CD14-positive monocyte (primary cell): ENCODE data around the gene LRRC42. TPM values are rescaled to one million over a fixed set of nuclear protein-coding genes. Genes with fewer than 3 reads are reported as not detected.

ENCODE experiments used
- DNase-seq, 3 donors: peaks; one replicate each; pipeline ENCODE4 v3.0.0-alpha.2; 2011 to 2022
- H2AFZ ChIP-seq: 2 replicates; pipeline ENCODE4 v1.6.0; 2012; ENCODE audit warnings: mild to moderate bottlenecking, low read depth, low read length, inconsistent platforms; ENCODE audit not compliant: insufficient read depth, poor library complexity, severe bottlenecking
- H3K27ac ChIP-seq, 2 donors: 1 replicate in 1 of 2; 2 replicates in 1 of 2; pipeline ENCODE4 v1.5.1; 2012 to 2013; ENCODE audit warnings: low read length in 2 of 2, control low read depth in 1 of 2, inconsistent platforms in 1 of 2, low read depth in 1 of 2, mild to moderate bottlenecking in 1 of 2
- H3K27me3 ChIP-seq, 2 donors: one replicate each; pipeline versions ENCODE4 v1.6.0 to v1.6.1; 2011 to 2013; ENCODE audit warnings: low read length in 2 of 2; ENCODE audit not compliant: control insufficient read depth in 2 of 2, insufficient read depth in 2 of 2
- H3K36me3 ChIP-seq, 2 donors: replicated peaks in 1 of 2; 1 replicate in 1 of 2; 2 replicates in 1 of 2; pipeline versions ENCODE4 v1.5.1 to v1.6.1; 2012 to 2013; ENCODE audit warnings: low read length in 2 of 2, control low read depth in 1 of 2, inconsistent platforms in 1 of 2, mild to moderate bottlenecking in 1 of 2; ENCODE audit not compliant: insufficient read depth in 2 of 2, control insufficient read depth in 1 of 2
- H3K4me1 ChIP-seq, 2 donors: 1 replicate in 1 of 2; 2 replicates in 1 of 2; pipeline versions ENCODE4 v1.5.1 to v1.6.1; 2012 to 2013; ENCODE audit warnings: low read length in 2 of 2, control low read depth in 1 of 2, inconsistent platforms in 1 of 2, mild to moderate bottlenecking in 1 of 2, moderate library complexity in 1 of 2; ENCODE audit not compliant: insufficient read depth in 2 of 2, control insufficient read depth in 1 of 2
- H3K4me2 ChIP-seq: replicated peaks from 2 replicates; pipeline ENCODE3; 2012; ENCODE audit warnings: low read length, moderate library complexity, mild to moderate bottlenecking; ENCODE audit not compliant: poor library complexity, severe bottlenecking; ENCODE audit errors: extremely low read depth
- H3K4me3 ChIP-seq, 3 experiments: fragments of 200-600 bp in 1 of 3; sonication (generic) in 1 of 3; replicated peaks in 1 of 3; 1 replicate in 2 of 3; 2 replicates in 1 of 3; pipeline ENCODE4 v1.5.1; 2011 to 2013; ENCODE audit warnings: low read length in 3 of 3, mild to moderate bottlenecking in 3 of 3, control low read depth in 2 of 3, low read depth in 2 of 3, inconsistent platforms in 1 of 3, moderate library complexity in 1 of 3
- H3K79me2 ChIP-seq: 2 replicates; pipeline ENCODE4 v1.6.0; 2012; ENCODE audit warnings: mild to moderate bottlenecking, control low read depth, inconsistent platforms, low read length, moderate library complexity; ENCODE audit not compliant: insufficient read depth
- H3K9ac ChIP-seq: 2 replicates; pipeline ENCODE4 v1.6.0; 2017; ENCODE audit warnings: low read length, mild to moderate bottlenecking; ENCODE audit not compliant: insufficient read depth, poor library complexity, severe bottlenecking
- H3K9me3 ChIP-seq, 2 donors: replicated peaks in 1 of 2; 1 replicate in 1 of 2; 2 replicates in 1 of 2; pipeline versions ENCODE4 v1.5.1 to v1.6.1; 2012 to 2013; ENCODE audit warnings: low read length in 2 of 2, control low read depth in 1 of 2; ENCODE audit not compliant: control insufficient read depth in 1 of 2, insufficient read depth in 1 of 2
- H4K20me1 ChIP-seq: 2 replicates; pipeline ENCODE4 v1.6.0; 2012; ENCODE audit warnings: mild to moderate bottlenecking, low read length, control low read depth, moderate library complexity; ENCODE audit not compliant: insufficient read depth
- H3K27ac Mint-ChIP-seq, 7 donors: one replicate each; pipeline ENCODE4 v1.8.0; 2020; ENCODE audit warnings: mild to moderate bottlenecking in 7 of 7, mixed read lengths in 7 of 7, moderate library complexity in 6 of 7, inconsistent platforms in 2 of 7
- H3K27me3 Mint-ChIP-seq, 3 donors: one replicate each; pipeline ENCODE4 v1.8.0; 2021 to 2022; ENCODE audit warnings: low read depth in 3 of 3, mild to moderate bottlenecking in 3 of 3, mixed read lengths in 3 of 3, moderate library complexity in 3 of 3, inconsistent platforms in 1 of 3
- H3K36me3 Mint-ChIP-seq, 2 donors: one replicate each; pipeline ENCODE4 v1.8.0; 2020; ENCODE audit warnings: mixed read lengths in 2 of 2, inconsistent platforms in 1 of 2, mild to moderate bottlenecking in 1 of 2
- H3K4me1 Mint-ChIP-seq: one replicate; pipeline ENCODE4 v1.8.0; 2020; ENCODE audit warnings: mild to moderate bottlenecking, mixed read lengths
- H3K4me3 Mint-ChIP-seq, 2 donors: one replicate each; pipeline ENCODE4 v1.8.0; 2020; ENCODE audit warnings: mild to moderate bottlenecking in 2 of 2, mixed read lengths in 2 of 2, moderate library complexity in 1 of 2
- H3K9me3 Mint-ChIP-seq, 7 donors: one replicate each; pipeline ENCODE4 v1.8.0; 2020 to 2022; ENCODE audit warnings: mixed read lengths in 7 of 7, mild to moderate bottlenecking in 6 of 7, moderate library complexity in 6 of 7, inconsistent platforms in 2 of 7
- WGBS: methylation state at CpG from one replicate; pipeline ENCODE4 v1.1.5; 2013; ENCODE audit warnings: missing lambda C conversion rate; ENCODE audit not compliant: insufficient coverage; 5-methylcytosine and 5-hydroxymethylcytosine counted together
- intact Hi-C, 2 donors: fragments of 100-400 bp; cut with micrococcal nuclease; formaldehyde crosslinking; loops; one replicate each; pipeline versions ENCODE4 v1.15.0 to v1.15.1; 2023
- polyA plus RNA-seq, 3 donors: library from polyadenylated mRNA; depleted of rRNA in 1 of 3; unstranded in 2 of 3; stranded (reverse) in 1 of 3; fragments of 300-500 nt in 2 of 3; fragments of >200 nt in 1 of 3; fragmentation: Illumina TruSeq in 2 of 3; gene quantifications; 1 replicate in 2 of 3; 2 replicates in 1 of 3; pipeline ENCODE4 v1.2.3, GENCODE V29; 2012 to 2021
- TF ChIP-seq, protein P1 (sequence below): fragments of 200-600 bp; IDR thresholded peaks from one replicate; pipeline ENCODE4 v1.8.0; 2022; ENCODE audit warnings: antibody characterized with exemption, mild to moderate bottlenecking

The LRRC42 gene
- polyA plus RNA-seq, 3 donors = 5.6 to 7.3 (median 7.3) TPM

DNA sequence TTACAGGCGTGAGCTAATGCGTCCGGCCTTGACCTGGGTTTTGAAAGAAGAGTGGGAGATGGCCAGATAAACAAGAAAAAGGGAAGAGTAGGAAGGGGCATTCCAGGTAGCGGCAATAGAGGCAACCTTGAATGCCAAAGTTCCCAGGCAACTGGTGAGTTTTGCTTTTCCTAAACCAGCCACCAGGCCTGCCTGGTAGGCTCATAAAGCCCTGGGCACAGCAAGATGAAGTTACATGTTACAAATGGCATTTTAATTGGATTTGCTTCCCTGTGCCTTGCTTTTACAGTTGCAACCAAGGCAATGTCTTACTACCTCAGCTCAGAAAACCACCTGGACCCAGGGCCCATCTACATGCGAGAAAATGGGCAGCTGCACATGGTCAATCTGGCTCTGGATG is 5.5 kb downstream of the LRRC42 start:
- no peaks in the 10 kb centered on the region for H3K79me2 ChIP-seq
- Mint-ChIP-seq H3K36me3 (peaks cover 21 to 22% of the 10 kb centered on the region in 2 donors), H3K9me3 (no peaks in the 10 kb centered on the region), H3K4me3 (no peak overlapping the region), H3K4me1 (peaks cover 10% of the 10 kb centered on the region), H3K27me3 (no peaks in the 10 kb centered on the region), H3K27ac (no peak overlapping the region)
- TF ChIP-seq, protein P1, sequence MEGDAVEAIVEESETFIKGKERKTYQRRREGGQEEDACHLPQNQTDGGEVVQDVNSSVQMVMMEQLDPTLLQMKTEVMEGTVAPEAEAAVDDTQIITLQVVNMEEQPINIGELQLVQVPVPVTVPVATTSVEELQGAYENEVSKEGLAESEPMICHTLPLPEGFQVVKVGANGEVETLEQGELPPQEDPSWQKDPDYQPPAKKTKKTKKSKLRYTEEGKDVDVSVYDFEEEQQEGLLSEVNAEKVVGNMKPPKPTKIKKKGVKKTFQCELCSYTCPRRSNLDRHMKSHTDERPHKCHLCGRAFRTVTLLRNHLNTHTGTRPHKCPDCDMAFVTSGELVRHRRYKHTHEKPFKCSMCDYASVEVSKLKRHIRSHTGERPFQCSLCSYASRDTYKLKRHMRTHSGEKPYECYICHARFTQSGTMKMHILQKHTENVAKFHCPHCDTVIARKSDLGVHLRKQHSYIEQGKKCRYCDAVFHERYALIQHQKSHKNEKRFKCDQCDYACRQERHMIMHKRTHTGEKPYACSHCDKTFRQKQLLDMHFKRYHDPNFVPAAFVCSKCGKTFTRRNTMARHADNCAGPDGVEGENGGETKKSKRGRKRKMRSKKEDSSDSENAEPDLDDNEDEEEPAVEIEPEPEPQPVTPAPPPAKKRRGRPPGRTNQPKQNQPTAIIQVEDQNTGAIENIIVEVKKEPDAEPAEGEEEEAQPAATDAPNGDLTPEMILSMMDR = no peak
- DNase-seq = no peak
- H2AFZ ChIP-seq = no peak overlapping the region
- H3K4me3 ChIP-seq = no peak overlapping the region
- no peaks in the 10 kb centered on the region for H3K27me3 ChIP-seq
- no peak overlapping the region for H3K9ac ChIP-seq
- peaks cover 11 to 20% of the 10 kb centered on the region in 2 donors for H3K36me3 ChIP-seq
- H3K9me3 ChIP-seq = no peaks in the 10 kb centered on the region
- H3K4me2 ChIP-seq = no peak overlapping the region
- 98% methylated on average over 5 of the region's 5 CpGs for WGBS
- no peak overlapping the region for H3K27ac ChIP-seq
- H4K20me1 ChIP-seq = no peaks in the 10 kb centered on the region
- intact Hi-C loops = no loop called here
- peaks cover 6 to 13% of the 10 kb centered on the region in 2 donors for H3K4me1 ChIP-seq

DNA sequence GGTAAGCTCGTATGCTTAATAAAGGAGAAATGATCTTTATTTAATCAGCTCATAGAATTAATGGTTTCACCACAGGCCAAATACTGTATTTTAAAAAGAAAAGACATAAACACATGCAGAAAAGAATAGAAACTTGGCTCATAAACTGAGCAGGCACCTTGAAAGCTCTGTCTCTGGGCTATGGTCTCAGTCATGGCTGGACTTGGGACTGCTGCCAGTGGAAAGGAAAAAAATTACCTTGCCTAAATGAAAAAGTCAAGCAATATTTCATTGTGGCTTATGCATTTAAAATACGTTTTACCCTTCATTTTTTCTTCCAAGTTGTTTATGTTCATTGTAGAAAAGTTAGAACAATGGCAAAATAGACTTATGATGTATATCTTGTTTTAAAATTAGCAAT is 8.0 kb downstream of the LRRC42 start:
- Mint-ChIP-seq H3K36me3 (peaks cover 23 to 32% of the 10 kb centered on the region in 2 donors), H3K4me1 (peaks cover 11% of the 10 kb centered on the region), H3K27me3 (no peaks in the 10 kb centered on the region), H3K27ac (no peak overlapping the region), H3K4me3 (no peak overlapping the region), H3K9me3 (no peaks in the 10 kb centered on the region)
- H2AFZ ChIP-seq = no peak overlapping the region
- no peaks in the 10 kb centered on the region for H3K79me2 ChIP-seq
- intact Hi-C loops = no loop called here
- H3K9ac ChIP-seq = no peak overlapping the region
- TF ChIP-seq, protein P1 = no peak
- H4K20me1 ChIP-seq = no peaks in the 10 kb centered on the region
- H3K27ac ChIP-seq = no peak overlapping the region
- peaks cover 15 to 20% of the 10 kb centered on the region in 2 donors for H3K36me3 ChIP-seq
- WGBS = no CpG with 5 or more reads among the region's 2 CpGs
- H3K4me1 ChIP-seq = peaks cover 7 to 15% of the 10 kb centered on the region in 2 donors
- DNase-seq = no peak
- H3K4me3 ChIP-seq = no peak overlapping the region
- no peaks in the 10 kb centered on the region for H3K27me3 ChIP-seq
- no peak overlapping the region for H3K4me2 ChIP-seq
- no peaks in the 10 kb centered on the region for H3K9me3 ChIP-seq
